Frontal cortex (tissue), 4 donors: ENCODE results near the gene ZNF18. TPM values are rescaled to one million over a fixed set of nuclear protein-coding genes. Genes with fewer than 3 reads are reported as not detected.

Source experiments
- DNase-seq, 2 donors: peaks; one replicate each; pipeline ENCODE4 v3.0.0; 2012; ENCODE audit warnings: low spot score in 2 of 2
- FAIRE-seq: peaks from 2 replicates; lab custom pipeline; 2012; peaks lifted over from hg19 to GRCh38; lab: Jason Lieb, UNC
- small RNA-seq: library from RNA; depleted of rRNA; stranded (forward); fragments of <200 nt; gene quantifications from one replicate; pipeline ENCODE3, GENCODE V24; 2014
- total RNA-seq: library from RNA; depleted of rRNA; stranded (reverse); fragments of >200 nt; gene quantifications from one replicate; pipeline ENCODE4 v1.2.3, GENCODE V29; 2014
- donor health status: control.
- donor health status: control.
- donor health status: control.

ZNF18 gene
- total RNA-seq, 1 donor from 2014 or later: 22.8 TPM

DNA sequence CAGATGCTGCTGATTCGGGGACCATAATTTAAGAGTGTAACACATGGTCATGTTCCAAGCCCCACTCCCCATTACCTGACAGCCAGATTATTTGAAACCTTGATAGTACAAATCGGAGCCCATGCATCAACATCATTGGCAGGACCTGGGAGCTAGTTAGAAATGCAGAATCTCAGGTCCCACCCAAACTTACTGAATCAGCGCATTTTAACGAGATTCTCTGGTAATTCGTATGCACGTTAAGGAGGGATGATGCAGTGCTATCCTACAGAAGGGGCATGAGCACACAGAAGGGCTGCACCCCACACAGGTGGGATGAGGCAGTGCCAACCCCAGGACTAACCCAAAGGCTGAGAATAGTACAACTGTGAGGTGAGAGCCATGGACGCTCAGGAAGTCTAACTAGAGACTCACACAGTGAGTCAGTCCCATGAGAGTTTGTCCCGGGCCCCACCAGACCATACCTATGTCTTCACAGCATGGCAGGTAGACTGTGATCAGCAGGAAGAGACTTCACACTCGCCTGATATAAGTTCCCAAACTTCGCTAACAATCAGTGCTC, 64.9 kb downstream of the ZNF18 start:
- no peak for FAIRE-seq
- no peak for DNase-seq

DNA sequence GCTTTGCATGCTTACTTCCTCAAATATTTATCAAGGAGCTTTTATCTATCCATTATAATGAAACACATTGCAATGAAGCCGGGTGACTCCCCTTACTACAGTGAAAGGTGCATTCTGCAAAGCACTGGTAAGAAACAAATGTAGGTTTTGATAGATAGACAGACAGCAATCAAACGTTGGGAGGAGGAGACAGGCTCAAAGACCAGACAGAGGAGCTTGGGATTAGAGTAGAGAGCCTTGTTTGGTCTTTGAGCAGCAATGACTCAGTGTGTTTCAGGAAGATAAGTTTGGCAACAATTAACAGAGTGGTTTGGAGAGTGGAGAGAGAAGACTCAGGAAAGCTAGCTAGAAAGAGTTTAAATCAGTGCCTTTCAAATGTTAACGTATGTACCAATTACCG, 68.8 kb downstream of the ZNF18 start:
- FAIRE-seq (no peak), DNase-seq (no peak)

Small RNA genes within 50 kb of the gene (small RNA-seq; reads per million reads assigned to genes)
- gene RNU11-2P: not detected

Other genes with a start within 250 kb of the ZNF18 start
- 109 TPM for gene MAP2K4, start 23.4 kb upstream of the ZNF18 start, total RNA-seq